ENCODE measurements around the gene GRID2.

DNA sequence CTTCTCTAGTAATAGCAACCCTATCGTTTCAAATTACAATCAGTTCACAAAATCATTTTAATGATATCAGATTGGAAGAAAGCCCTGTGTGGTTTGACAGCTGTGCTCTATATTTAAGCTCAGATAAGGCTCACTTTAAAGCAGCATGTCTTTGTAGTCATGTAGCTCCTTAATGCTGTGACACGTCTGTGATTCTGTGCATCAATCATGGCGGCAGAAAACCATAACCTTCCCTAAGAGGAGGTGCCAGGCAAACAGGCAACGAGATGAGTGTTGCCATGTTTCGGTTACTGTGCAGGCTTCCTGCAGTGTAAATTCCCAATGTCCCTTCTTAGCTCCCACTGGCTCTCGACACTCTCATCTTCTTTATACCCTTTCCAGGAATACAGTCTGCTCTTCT, 212.7 kb downstream of the GRID2 start:
- TF ChIP-seq, protein P1, sequence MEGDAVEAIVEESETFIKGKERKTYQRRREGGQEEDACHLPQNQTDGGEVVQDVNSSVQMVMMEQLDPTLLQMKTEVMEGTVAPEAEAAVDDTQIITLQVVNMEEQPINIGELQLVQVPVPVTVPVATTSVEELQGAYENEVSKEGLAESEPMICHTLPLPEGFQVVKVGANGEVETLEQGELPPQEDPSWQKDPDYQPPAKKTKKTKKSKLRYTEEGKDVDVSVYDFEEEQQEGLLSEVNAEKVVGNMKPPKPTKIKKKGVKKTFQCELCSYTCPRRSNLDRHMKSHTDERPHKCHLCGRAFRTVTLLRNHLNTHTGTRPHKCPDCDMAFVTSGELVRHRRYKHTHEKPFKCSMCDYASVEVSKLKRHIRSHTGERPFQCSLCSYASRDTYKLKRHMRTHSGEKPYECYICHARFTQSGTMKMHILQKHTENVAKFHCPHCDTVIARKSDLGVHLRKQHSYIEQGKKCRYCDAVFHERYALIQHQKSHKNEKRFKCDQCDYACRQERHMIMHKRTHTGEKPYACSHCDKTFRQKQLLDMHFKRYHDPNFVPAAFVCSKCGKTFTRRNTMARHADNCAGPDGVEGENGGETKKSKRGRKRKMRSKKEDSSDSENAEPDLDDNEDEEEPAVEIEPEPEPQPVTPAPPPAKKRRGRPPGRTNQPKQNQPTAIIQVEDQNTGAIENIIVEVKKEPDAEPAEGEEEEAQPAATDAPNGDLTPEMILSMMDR (IDR thresholded peaks at IDR 0.05) = no peak
- no peak for TF ChIP-seq POLR2A (IDR thresholded peaks at IDR 0.05)
